Subcutaneous adipose tissue (tissue), 4 donors: ENCODE data around the gene MPND. TPM values are rescaled to one million over a fixed set of nuclear protein-coding genes. Genes with fewer than 3 reads are reported as not detected.

ENCODE experiments used
- CTCF ChIP-seq: fragments of 450-650 bp; IDR thresholded peaks from one replicate; pipeline ENCODE4 v1.5.1; 2016; ENCODE audit warnings: low read depth, mild to moderate bottlenecking, control low read depth, antibody characterized with exemption, moderate library complexity
- total RNA-seq, 4 donors: library from RNA; depleted of rRNA; stranded (reverse); fragments of >200 nt; gene quantifications; one replicate each; pipeline ENCODE4 v1.1.0, GENCODE V29; 2016

The MPND gene
- total RNA-seq, 4 donors from 2014 or later: 3.8 to 13.2 (median 8.4) TPM

GRCh38 chr19:4379383-4380253 lies 36.3 kb downstream of the MPND start:
- TF ChIP-seq CTCF: no peak

DNA sequence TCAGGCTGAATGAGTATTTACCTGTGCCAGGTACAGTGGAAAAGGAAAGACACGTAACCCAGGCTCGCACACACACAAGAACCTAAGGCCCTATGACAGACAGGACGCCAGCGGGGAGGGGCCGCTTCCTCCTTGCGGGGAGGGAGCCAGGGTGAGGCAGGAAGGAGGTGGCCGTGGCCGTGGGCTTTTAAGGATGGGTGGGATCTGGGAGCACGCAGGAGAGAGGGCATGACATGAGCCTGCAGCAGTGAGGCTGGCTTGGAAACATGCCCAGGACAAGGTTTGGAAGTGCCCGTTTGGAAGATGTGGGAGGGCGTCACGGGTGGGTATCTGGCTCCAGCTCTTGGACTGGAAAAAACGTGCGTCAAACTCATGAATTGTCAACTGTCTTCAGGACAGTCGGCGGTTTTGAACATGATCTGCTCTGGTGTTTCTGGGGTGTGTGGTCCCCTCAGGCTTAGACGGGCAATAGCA lies 36.9 kb downstream of the MPND start:
- TF ChIP-seq CTCF: no peak

- no peak for TF ChIP-seq CTCF
Measured at GRCh38 chr19:4385291-4386040, 42.1 kb downstream of the MPND start.

DNA sequence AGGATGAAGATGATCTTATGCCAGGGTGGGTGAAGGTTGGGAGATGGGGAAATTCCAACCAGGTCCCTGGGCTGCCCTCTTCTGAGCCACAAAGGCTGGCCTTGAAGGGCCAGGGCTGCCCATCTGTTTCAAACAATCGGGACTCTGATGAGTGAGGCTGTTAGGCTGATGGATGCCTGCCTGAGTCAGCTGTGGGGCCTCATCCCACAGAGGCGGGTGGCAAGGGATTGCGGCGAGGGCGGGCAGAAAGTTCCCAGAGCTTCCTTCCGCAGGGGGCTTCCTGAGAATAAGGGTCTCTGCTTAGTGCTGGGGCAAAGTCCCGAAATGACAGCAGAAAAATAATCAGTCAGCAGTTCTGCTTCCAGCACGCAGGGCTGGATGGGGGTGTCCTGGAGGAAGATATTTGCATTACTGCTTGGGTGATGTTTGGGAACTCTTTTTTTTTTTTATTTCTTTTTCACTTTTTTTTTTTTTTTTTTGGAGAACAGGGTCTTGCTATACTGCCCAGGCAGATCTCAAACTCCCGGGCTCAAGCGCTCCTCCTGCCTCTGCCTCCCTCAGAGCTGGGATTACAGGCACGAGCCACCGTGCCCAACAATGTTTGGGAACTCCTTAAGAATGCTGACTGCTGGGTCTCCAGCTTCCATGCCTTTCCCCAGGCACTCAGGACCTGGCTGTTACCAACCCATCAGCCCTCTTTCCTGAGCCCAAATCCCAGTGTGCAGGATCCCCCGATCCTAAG lies 42.9 kb downstream of the MPND start:
- no peak for TF ChIP-seq CTCF

- no peak for TF ChIP-seq CTCF
Measured at GRCh38 chr19:4388337-4389063, 45.1 kb downstream of the MPND start.

DNA sequence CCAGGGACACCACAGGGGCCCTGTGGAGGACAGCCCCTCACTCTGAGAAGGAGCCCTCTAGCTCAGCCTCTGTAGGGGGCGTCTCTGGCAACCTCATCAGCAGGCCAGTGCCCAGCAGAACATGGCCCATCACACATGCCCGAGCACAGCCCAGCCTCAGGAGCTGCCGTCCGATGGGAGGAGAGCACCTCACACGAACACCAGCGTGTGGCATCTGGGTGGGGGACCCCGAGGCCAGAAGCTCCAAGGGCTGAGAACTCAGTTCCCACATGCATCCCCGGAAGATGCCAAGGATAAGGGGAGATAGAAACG lies 45.7 kb downstream of the MPND start:
- no peak for TF ChIP-seq CTCF
